Stomach smooth muscle (tissue), 2 donors: Measurements from ENCODE around the gene CATSPER4.

Experiments used
- H3K27ac ChIP-seq: one replicate; pipeline ENCODE4 v1.7.0; 2013; ENCODE audit warnings: mild to moderate bottlenecking, low read length, inconsistent platforms
- H3K27me3 ChIP-seq, 2 donors: one replicate each; pipeline ENCODE4 v1.7.0; 2013; ENCODE audit warnings: low read length in 2 of 2; ENCODE audit not compliant: insufficient read depth in 2 of 2, control insufficient read depth in 1 of 2
- H3K36me3 ChIP-seq, 2 donors: one replicate each; pipeline ENCODE4 v1.7.0; 2013; ENCODE audit warnings: low read length in 2 of 2; ENCODE audit not compliant: control insufficient read depth in 2 of 2, insufficient read depth in 2 of 2
- H3K4me1 ChIP-seq: one replicate; pipeline ENCODE4 v1.7.0; 2013; ENCODE audit warnings: low read length; ENCODE audit not compliant: control insufficient read depth, insufficient read depth
- H3K4me3 ChIP-seq, 2 donors: one replicate each; pipeline ENCODE4 v1.7.0; 2013; ENCODE audit warnings: low read length in 2 of 2
- H3K9ac ChIP-seq, 2 donors: one replicate each; pipeline ENCODE4 v1.7.0; 2013; ENCODE audit warnings: low read length in 2 of 2, mild to moderate bottlenecking in 1 of 2
- H3K9me3 ChIP-seq, 2 donors: one replicate each; pipeline ENCODE4 v1.7.0; 2013; ENCODE audit warnings: low read length in 2 of 2; ENCODE audit not compliant: control insufficient read depth in 2 of 2
- donor health status: healthy.
- donor health status: Pancreatic carcinoma.

Gene CATSPER4

GRCh38 chr1:26190373-26190987 is at the start of gene CATSPER4:
TSS of gene CATSPER4 (plus strand) at chr1:26190602. CDS start at chr1:26190628, 26 bp downstream.
- H3K27ac ChIP-seq = no peak within 1 kb of the TSS
- H3K4me3 ChIP-seq = no peak within 1 kb of the TSS
- H3K9me3 ChIP-seq = no peaks in the 10 kb centered on the region
- H3K27me3 ChIP-seq = no peaks in the 10 kb centered on the region
- no peaks in the 10 kb centered on the region for H3K4me1 ChIP-seq
- no peaks in the 10 kb centered on the region for H3K36me3 ChIP-seq
- no peak within 1 kb of the TSS for H3K9ac ChIP-seq

- no peak overlapping the region for H3K27ac ChIP-seq
- no peak overlapping the region for H3K9ac ChIP-seq
- peaks cover 2% of the 10 kb centered on the region for H3K4me1 ChIP-seq
- no peak overlapping the region for H3K4me3 ChIP-seq
- no peaks in the 10 kb centered on the region for H3K9me3 ChIP-seq
- H3K36me3 ChIP-seq = no peaks in the 10 kb centered on the region
- H3K27me3 ChIP-seq = peaks cover 0 to 8% of the 10 kb centered on the region in 2 donors
Observed at GRCh38 chr1:26142159-26142558, 48.2 kb upstream of the CATSPER4 start.

GRCh38 chr1:26145041-26145959 is 45.1 kb upstream of the CATSPER4 start:
- Histone ChIP-seq H3K36me3 (no peaks in the 10 kb centered on the region), H3K4me3 (peak overlapping the region in 1 of 2 donors; percentile 29), H3K27ac (no peak overlapping the region), H3K27me3 (peaks cover 2 to 8% of the 10 kb centered on the region in 2 donors), H3K4me1 (peaks cover 2% of the 10 kb centered on the region), H3K9ac (peak overlapping the region in 1 of 2 donors; percentile 36), H3K9me3 (no peaks in the 10 kb centered on the region)

GRCh38 chr1:26145960-26146294 is 44.5 kb upstream of the CATSPER4 start:
- Histone ChIP-seq H3K9me3 (no peaks in the 10 kb centered on the region), H3K27ac (no peak overlapping the region), H3K9ac (no peak overlapping the region), H3K36me3 (no peaks in the 10 kb centered on the region), H3K4me3 (no peak overlapping the region), H3K4me1 (peaks cover 2% of the 10 kb centered on the region), H3K27me3 (peaks cover 2 to 8% of the 10 kb centered on the region in 2 donors)

GRCh38 chr1:26148887-26149286 is 41.5 kb upstream of the CATSPER4 start:
- Histone ChIP-seq H3K9ac (no peak overlapping the region), H3K9me3 (no peaks in the 10 kb centered on the region), H3K27ac (no peak overlapping the region), H3K4me3 (no peak overlapping the region), H3K36me3 (no peaks in the 10 kb centered on the region), H3K27me3 (peaks cover 5 to 8% of the 10 kb centered on the region in 2 donors), H3K4me1 (peaks cover 2% of the 10 kb centered on the region)

GRCh38 chr1:26153966-26154532 is 36.4 kb upstream of the CATSPER4 start:
- Histone ChIP-seq H3K27me3 (peaks cover 15 to 20% of the 10 kb centered on the region in 2 donors), H3K27ac (no peak overlapping the region), H3K4me1 (no peaks in the 10 kb centered on the region), H3K9ac (no peak overlapping the region), H3K4me3 (no peak overlapping the region), H3K9me3 (no peaks in the 10 kb centered on the region), H3K36me3 (no peaks in the 10 kb centered on the region)

- no peaks in the 10 kb centered on the region for H3K36me3 ChIP-seq
- no peak overlapping the region for H3K4me3 ChIP-seq
- H3K27ac ChIP-seq = no peak overlapping the region
- H3K27me3 ChIP-seq = peaks cover 15 to 23% of the 10 kb centered on the region in 2 donors
- no peaks in the 10 kb centered on the region for H3K4me1 ChIP-seq
- H3K9me3 ChIP-seq = no peaks in the 10 kb centered on the region
- no peak overlapping the region for H3K9ac ChIP-seq
Observed at GRCh38 chr1:26154750-26155149, 35.7 kb upstream of the CATSPER4 start.

GRCh38 chr1:26155370-26156284 is 34.8 kb upstream of the CATSPER4 start:
- no peaks in the 10 kb centered on the region for H3K4me1 ChIP-seq
- H3K4me3 ChIP-seq = no peak overlapping the region
- H3K27me3 ChIP-seq = peaks cover 15 to 20% of the 10 kb centered on the region in 2 donors
- H3K9ac ChIP-seq = no peak overlapping the region
- peak overlapping the region; percentile 31 for H3K27ac ChIP-seq
- no peaks in the 10 kb centered on the region for H3K36me3 ChIP-seq
- no peaks in the 10 kb centered on the region for H3K9me3 ChIP-seq

- Histone ChIP-seq H3K9me3 (no peaks in the 10 kb centered on the region), H3K4me1 (peaks cover 8% of the 10 kb centered on the region), H3K9ac (peak overlapping the region in 1 of 2 donors; percentile 36), H3K36me3 (no peaks in the 10 kb centered on the region), H3K27me3 (peaks cover 15 to 20% of the 10 kb centered on the region in 2 donors), H3K27ac (peak overlapping the region; percentile 31), H3K4me3 (no peak overlapping the region)
Observed at GRCh38 chr1:26156285-26157038, 33.9 kb upstream of the CATSPER4 start.
